Parathyroid adenoma (tissue), 2 donors: Measurements from ENCODE around the gene CDK8.

Experiments used
- H2AFZ ChIP-seq: fragments of 300-600 bp; sonication (generic); one replicate; pipeline ENCODE4 v1.7.0; 2017; ENCODE audit warnings: antibody characterized with exemption, mild to moderate bottlenecking
- H3K27ac ChIP-seq: fragments of 300-600 bp; sonication (generic); one replicate; pipeline ENCODE4 v1.7.0; 2017
- H3K27me3 ChIP-seq: fragments of 300-600 bp; sonication (generic); one replicate; pipeline ENCODE4 v1.7.0; 2017; ENCODE audit warnings: low read length; ENCODE audit not compliant: control insufficient read depth, insufficient read depth
- H3K36me3 ChIP-seq: fragments of 300-600 bp; sonication (generic); one replicate; pipeline ENCODE4 v1.7.0; 2017; ENCODE audit warnings: low read length; ENCODE audit not compliant: control insufficient read depth, insufficient read depth
- H3K4me1 ChIP-seq: fragments of 300-600 bp; sonication (generic); one replicate; pipeline ENCODE4 v1.7.0; 2017; ENCODE audit warnings: control low read depth
- H3K4me2 ChIP-seq: fragments of 300-600 bp; sonication (generic); one replicate; pipeline ENCODE4 v1.7.0; 2017; ENCODE audit warnings: low read length
- H3K4me3 ChIP-seq: fragments of 300-600 bp; sonication (generic); one replicate; pipeline ENCODE4 v1.7.0; 2017; ENCODE audit warnings: low read depth, low read length
- H3K79me2 ChIP-seq: fragments of 300-600 bp; sonication (generic); one replicate; pipeline ENCODE4 v1.7.0; 2017; ENCODE audit warnings: control low read depth
- H3K9ac ChIP-seq: fragments of 300-600 bp; sonication (generic); one replicate; pipeline ENCODE4 v1.7.0; 2017; ENCODE audit warnings: mild to moderate bottlenecking
- H3K9me3 ChIP-seq: fragments of 300-600 bp; sonication (generic); one replicate; pipeline ENCODE4 v1.7.0; 2017; ENCODE audit warnings: low read length; ENCODE audit not compliant: control insufficient read depth
- CTCF ChIP-seq: fragments of 300-600 bp; sonication (generic); IDR thresholded peaks from one replicate; pipeline ENCODE4 v1.7.0; 2017; ENCODE audit warnings: antibody characterized with exemption, mild to moderate bottlenecking
- donor health status: primary hyperparathyroidism.

The CDK8 gene

DNA sequence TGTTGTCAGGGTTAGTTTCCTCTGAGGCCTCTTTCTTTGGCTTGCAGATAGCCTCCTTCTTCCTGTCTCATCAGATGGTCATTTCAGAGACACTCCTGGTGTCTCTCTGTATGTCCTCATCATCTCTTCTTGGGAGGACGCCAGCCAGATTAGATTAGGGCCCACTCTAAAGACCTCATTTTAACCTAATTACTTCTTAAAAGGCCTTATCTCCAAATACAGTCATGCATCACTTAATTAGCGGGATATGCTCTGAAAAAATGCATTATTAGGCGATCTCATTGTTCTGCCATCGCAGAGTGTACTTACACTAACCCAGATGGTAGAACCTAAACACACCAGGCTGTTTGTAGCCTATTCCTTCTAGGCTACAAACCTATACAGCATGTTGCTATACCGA is 89.0 kb downstream of the CDK8 start:
- Histone ChIP-seq H3K27ac (no peak overlapping the region), H3K9ac (no peak overlapping the region), H3K27me3 (no peaks in the 10 kb centered on the region), H3K9me3 (no peaks in the 10 kb centered on the region), H3K4me3 (no peak overlapping the region), H2AFZ (no peak overlapping the region), H3K4me1 (no peaks in the 10 kb centered on the region), H3K79me2 (peaks cover 2% of the 10 kb centered on the region), H3K36me3 (no peaks in the 10 kb centered on the region), H3K4me2 (no peak overlapping the region)
- TF ChIP-seq CTCF, result no peak

GRCh38 chr13:26343816-26344215 is 89.9 kb downstream of the CDK8 start:
- Histone ChIP-seq H3K79me2 (peaks cover 2% of the 10 kb centered on the region), H2AFZ (no peak overlapping the region), H3K4me1 (no peaks in the 10 kb centered on the region), H3K9me3 (no peaks in the 10 kb centered on the region), H3K27ac (no peak overlapping the region), H3K4me2 (no peak overlapping the region), H3K36me3 (no peaks in the 10 kb centered on the region), H3K4me3 (no peak overlapping the region), H3K9ac (no peak overlapping the region), H3K27me3 (no peaks in the 10 kb centered on the region)
- TF ChIP-seq CTCF, result no peak

GRCh38 chr13:26344980-26345379 is 91.1 kb downstream of the CDK8 start:
- TF ChIP-seq CTCF, result no peak
- H3K27me3 ChIP-seq, result no peaks in the 10 kb centered on the region
- H3K27ac ChIP-seq, result no peak overlapping the region
- no peak overlapping the region for H3K9ac ChIP-seq
- H2AFZ ChIP-seq, result no peak overlapping the region
- peaks cover 2% of the 10 kb centered on the region for H3K79me2 ChIP-seq
- no peak overlapping the region for H3K4me2 ChIP-seq
- no peak overlapping the region for H3K4me3 ChIP-seq
- H3K36me3 ChIP-seq, result no peaks in the 10 kb centered on the region
- no peaks in the 10 kb centered on the region for H3K9me3 ChIP-seq
- no peaks in the 10 kb centered on the region for H3K4me1 ChIP-seq

DNA sequence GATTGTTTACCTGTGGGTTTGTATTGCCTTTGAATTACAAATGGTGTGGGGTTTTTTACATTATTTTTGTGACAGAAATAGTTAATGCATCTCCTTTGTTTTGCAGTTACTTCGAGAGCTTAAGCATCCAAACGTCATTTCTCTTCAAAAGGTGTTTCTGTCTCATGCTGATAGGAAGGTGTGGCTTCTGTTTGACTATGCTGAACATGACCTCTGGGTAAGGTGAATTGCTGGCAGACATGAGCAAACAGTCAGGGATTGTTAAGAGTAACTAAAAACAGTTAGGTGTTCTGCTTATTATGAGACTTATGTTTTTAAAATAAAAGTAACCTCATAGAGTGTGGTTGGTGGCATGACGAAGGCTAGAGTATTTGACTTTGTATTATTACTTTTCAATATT is 95.0 kb downstream of the CDK8 start:
- Histone ChIP-seq H3K4me3 (no peak overlapping the region), H3K9ac (no peak overlapping the region), H3K4me2 (no peak overlapping the region), H3K9me3 (no peaks in the 10 kb centered on the region), H3K36me3 (no peaks in the 10 kb centered on the region), H3K27me3 (no peaks in the 10 kb centered on the region), H3K79me2 (no peaks in the 10 kb centered on the region), H3K4me1 (no peaks in the 10 kb centered on the region), H3K27ac (no peak overlapping the region), H2AFZ (no peak overlapping the region)
- TF ChIP-seq CTCF, result no peak

DNA sequence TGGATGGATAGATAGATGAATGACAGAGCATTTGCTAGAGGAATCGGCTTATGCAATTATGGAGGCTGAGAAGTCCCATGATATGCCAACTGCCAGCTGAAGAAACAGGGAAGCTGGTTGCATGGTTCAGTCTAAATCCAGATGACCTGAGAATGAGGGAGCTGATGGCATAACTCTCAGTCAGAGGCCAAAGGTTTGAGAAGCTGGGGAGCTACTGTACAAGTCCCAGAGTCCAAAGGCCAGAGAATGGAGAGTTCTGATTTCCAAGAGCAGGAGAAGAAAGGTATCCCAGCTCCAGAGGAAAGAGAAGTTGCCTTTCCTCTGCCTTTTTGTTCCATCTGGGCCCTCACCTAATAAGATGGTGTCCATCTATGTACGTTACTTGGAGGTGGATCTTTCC is 108.3 kb downstream of the CDK8 start:
- Histone ChIP-seq H3K4me1 (no peaks in the 10 kb centered on the region), H3K79me2 (no peaks in the 10 kb centered on the region), H2AFZ (no peak overlapping the region), H3K4me3 (no peak overlapping the region), H3K36me3 (no peaks in the 10 kb centered on the region), H3K9ac (no peak overlapping the region), H3K27me3 (no peaks in the 10 kb centered on the region), H3K9me3 (no peaks in the 10 kb centered on the region), H3K4me2 (no peak overlapping the region), H3K27ac (no peak overlapping the region)
- TF ChIP-seq CTCF, result no peak
